AG04450 (cell line): ENCODE measurements around the gene CNTFR. TPM values are rescaled to one million over a fixed set of nuclear protein-coding genes. Genes with fewer than 3 reads are reported as not detected.

Experiments used
- CTCF ChIA-PET: fragments of 300-600, 350-600 bp; formaldehyde crosslinking; extraction: SDS; loops from one replicate; lab custom pipeline; 2022; ENCODE audit warnings: antibody characterized with exemption, inconsistent platforms; lab: Charles Lee
- POLR2A ChIA-PET: fragments of 350-600 bp; formaldehyde crosslinking; extraction: SDS; loops from one replicate; lab custom pipeline; 2021; ENCODE audit warnings: antibody characterized with exemption, inconsistent platforms; lab: Yijun Ruan, JAX
- DNase-seq: peaks from one replicate; pipeline ENCODE4 v3.0.0-alpha.2; 2011; ENCODE audit warnings: low read depth, low spot score
- H3K27ac ChIP-seq: one replicate; pipeline ENCODE4 v1.5.1; 2012; ENCODE audit warnings: low read depth, low read length, control low read depth
- H3K27me3 ChIP-seq: one replicate; pipeline ENCODE4 v1.6.0; 2012; ENCODE audit warnings: low read length; ENCODE audit not compliant: control insufficient read depth, insufficient read depth
- H3K4me3 ChIP-seq: 2 replicates; pipeline ENCODE4 v1.5.1; 2011; ENCODE audit warnings: mild to moderate bottlenecking, low read depth, low read length, control low read depth
- H3K9me3 ChIP-seq: 2 replicates; pipeline ENCODE4 v1.5.1; 2012; ENCODE audit warnings: low read length; ENCODE audit not compliant: control insufficient read depth, insufficient read depth
- CTCF ChIP-seq: IDR thresholded peaks from 2 replicates; pipeline ENCODE4 v1.5.1; 2011; ENCODE audit warnings: low read depth, low read length, control low read depth, inconsistent platforms
- polyA plus RNA-seq: library from polyadenylated mRNA; depleted of rRNA; stranded (reverse); fragments of >200 nt; gene quantifications from 2 replicates; pipeline ENCODE4 v1.2.3, GENCODE V29; 2011

CNTFR gene
- polyA plus RNA-seq, 1 experiment = not detected

- no peak for DNase-seq
- no peak for TF ChIP-seq CTCF
- ChIA-PET CTCF (interaction anchor here (1.9 to 7.8 kb wide), 2 partner anchors 39 to 149 kb away, joined by 4 to 110 read pairs; no protein-coding TSS in a partner anchor), POLR2A (no interaction called here)
- no peaks in the 10 kb centered on the region; the same call in 1 of the 2 replicates for H3K9me3 ChIP-seq
- peaks cover 31% of the 10 kb centered on the region for H3K27me3 ChIP-seq
- H3K4me3 ChIP-seq = no peak overlapping the region
- H3K27ac ChIP-seq = no peak overlapping the region
Measured at GRCh38 chr9:34552606-34552981, 36.9 kb downstream of the CNTFR start.

- POLR2A ChIA-PET = no interaction called here
- DNase-seq = no peak
- CTCF ChIA-PET = interaction anchor here (1.9 to 7.8 kb wide), 3 partner anchors 40 to 148 kb away, joined by 4 to 110 read pairs (median 14); no protein-coding TSS in a partner anchor
- Histone ChIP-seq H3K9me3 (no peaks in the 10 kb centered on the region; the same call in 1 of the 2 replicates), H3K4me3 (no peak overlapping the region), H3K27ac (no peak overlapping the region), H3K27me3 (peaks cover 29% of the 10 kb centered on the region)
- no peak for TF ChIP-seq CTCF
Measured at GRCh38 chr9:34551751-34552605, 37.5 kb downstream of the CNTFR start.

GRCh38 chr9:34550681-34551270 lies 38.7 kb downstream of the CNTFR start:
- DNase-seq = no peak
- no peak for TF ChIP-seq CTCF
- H3K27me3 ChIP-seq = peaks cover 24% of the 10 kb centered on the region
- no peak overlapping the region for H3K4me3 ChIP-seq
- ChIA-PET POLR2A (no interaction called here), CTCF (interaction anchor here (1.9 to 7.8 kb wide), 3 partner anchors 41 to 147 kb away, joined by 4 to 110 read pairs (median 14); no protein-coding TSS in a partner anchor)
- no peaks in the 10 kb centered on the region; the same call in 1 of the 2 replicates for H3K9me3 ChIP-seq
- H3K27ac ChIP-seq = no peak overlapping the region

GRCh38 chr9:34550016-34550680 lies 39.4 kb downstream of the CNTFR start:
- POLR2A ChIA-PET = no interaction called here
- no peak for TF ChIP-seq CTCF
- Histone ChIP-seq H3K4me3 (no peak overlapping the region), H3K9me3 (no peaks in the 10 kb centered on the region; the same call in 1 of the 2 replicates), H3K27ac (no peak overlapping the region), H3K27me3 (peaks cover 23% of the 10 kb centered on the region)
- DNase-seq = no peak
- CTCF ChIA-PET = interaction anchor here (0.6 to 7.8 kb wide), 3 partner anchors 42 to 779 kb away, joined by 5 to 110 read pairs (median 14); no protein-coding TSS in a partner anchor
